Duodenal mucosa (tissue), 2 donors: ENCODE measurements around the gene PSMG4.

ENCODE experiments used
- H3K27ac ChIP-seq: one replicate; pipeline ENCODE4 v1.7.0; 2013; ENCODE audit warnings: low read depth, low read length
- H3K27me3 ChIP-seq, 2 donors: one replicate each; pipeline ENCODE4 v1.7.0; 2013; ENCODE audit warnings: low read length in 2 of 2, control low read depth in 1 of 2; ENCODE audit not compliant: insufficient read depth in 2 of 2, control insufficient read depth in 1 of 2
- H3K36me3 ChIP-seq, 2 donors: one replicate each; pipeline ENCODE4 v1.7.0; 2013; ENCODE audit warnings: low read length in 2 of 2, control low read depth in 1 of 2; ENCODE audit not compliant: insufficient read depth in 2 of 2, control insufficient read depth in 1 of 2
- H3K4me1 ChIP-seq, 2 donors: one replicate each; pipeline ENCODE4 v1.7.0; 2013; ENCODE audit warnings: low read length in 2 of 2, control low read depth in 1 of 2; ENCODE audit not compliant: insufficient read depth in 2 of 2, control insufficient read depth in 1 of 2
- H3K4me3 ChIP-seq, 2 donors: one replicate each; pipeline ENCODE4 v1.7.0; 2013; ENCODE audit warnings: low read length in 2 of 2, low read depth in 1 of 2
- H3K9ac ChIP-seq, 2 donors: one replicate each; pipeline ENCODE4 v1.7.0; 2013; ENCODE audit warnings: low read length in 2 of 2, low read depth in 1 of 2
- H3K9me3 ChIP-seq, 2 donors: one replicate each; pipeline ENCODE4 v1.7.0; 2013; ENCODE audit warnings: low read length in 2 of 2, control low read depth in 1 of 2; ENCODE audit not compliant: control insufficient read depth in 1 of 2

The PSMG4 gene

GRCh38 chr6:3314621-3315467, 56.1 kb downstream of the PSMG4 start:
- Histone ChIP-seq H3K9me3 (no peaks in the 10 kb centered on the region), H3K27ac (no peak overlapping the region), H3K4me1 (no peaks in the 10 kb centered on the region), H3K9ac (no peak overlapping the region), H3K36me3 (peaks cover 4 to 35% of the 10 kb centered on the region in 2 donors), H3K4me3 (no peak overlapping the region), H3K27me3 (no peaks in the 10 kb centered on the region)

DNA sequence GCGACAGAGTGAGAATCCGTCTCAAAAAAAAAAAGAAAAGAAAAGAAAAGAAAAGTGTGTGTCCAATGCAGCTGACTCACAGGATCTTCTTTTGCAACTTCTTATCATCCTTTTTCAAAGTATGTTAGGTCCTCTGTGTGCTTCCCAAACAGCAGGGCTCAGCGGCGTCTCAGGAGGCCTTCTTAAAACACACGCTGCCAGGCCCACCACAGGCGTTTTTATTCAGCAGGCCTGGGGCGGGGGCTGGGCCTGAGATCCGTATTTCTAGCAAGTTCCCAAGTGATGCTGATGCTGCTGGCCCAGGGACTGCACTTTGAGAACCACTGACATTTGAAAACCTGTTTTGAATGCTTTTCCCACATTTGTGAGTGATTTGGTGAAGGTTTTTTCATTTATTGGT, 57.1 kb downstream of the PSMG4 start:
- no peak overlapping the region for H3K9ac ChIP-seq
- H3K27me3 ChIP-seq, result no peaks in the 10 kb centered on the region
- H3K36me3 ChIP-seq, result peaks cover 8 to 35% of the 10 kb centered on the region in 2 donors
- H3K4me3 ChIP-seq, result no peak overlapping the region
- no peaks in the 10 kb centered on the region for H3K4me1 ChIP-seq
- no peak overlapping the region for H3K27ac ChIP-seq
- no peaks in the 10 kb centered on the region for H3K9me3 ChIP-seq

DNA sequence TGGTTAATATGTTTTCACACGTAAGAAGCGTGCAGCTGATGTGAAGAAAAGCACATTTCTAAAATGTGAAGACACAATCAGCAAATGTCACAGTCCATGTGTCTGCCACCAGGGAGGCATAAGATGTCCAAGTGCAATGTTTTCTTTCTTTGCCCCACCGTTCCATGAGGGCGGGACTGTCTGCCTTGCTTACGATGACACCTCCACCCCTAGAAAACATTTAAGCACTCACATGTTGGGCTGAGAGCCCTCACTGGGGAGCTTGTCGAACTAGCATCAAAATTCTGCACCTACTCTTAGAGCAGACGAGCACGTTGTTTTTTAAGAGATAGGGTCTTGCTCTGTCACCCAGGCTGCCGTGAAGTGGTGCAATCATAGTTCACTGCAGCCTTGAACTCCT, 57.6 kb downstream of the PSMG4 start:
- no peaks in the 10 kb centered on the region for H3K4me1 ChIP-seq
- no peak overlapping the region for H3K4me3 ChIP-seq
- no peaks in the 10 kb centered on the region for H3K9me3 ChIP-seq
- peaks cover 8 to 40% of the 10 kb centered on the region in 2 donors for H3K36me3 ChIP-seq
- H3K27me3 ChIP-seq, result no peaks in the 10 kb centered on the region
- H3K9ac ChIP-seq, result no peak overlapping the region
- H3K27ac ChIP-seq, result no peak overlapping the region

- Histone ChIP-seq H3K4me3 (no peak overlapping the region), H3K4me1 (no peaks in the 10 kb centered on the region), H3K27ac (no peak overlapping the region), H3K9ac (no peak overlapping the region), H3K27me3 (no peaks in the 10 kb centered on the region), H3K36me3 (peaks cover 8 to 43% of the 10 kb centered on the region in 2 donors), H3K9me3 (no peaks in the 10 kb centered on the region)
Measured at GRCh38 chr6:3316818-3317217, 58.1 kb downstream of the PSMG4 start.
